Measurements from ENCODE around the gene AGR2.

The AGR2 gene

DNA sequence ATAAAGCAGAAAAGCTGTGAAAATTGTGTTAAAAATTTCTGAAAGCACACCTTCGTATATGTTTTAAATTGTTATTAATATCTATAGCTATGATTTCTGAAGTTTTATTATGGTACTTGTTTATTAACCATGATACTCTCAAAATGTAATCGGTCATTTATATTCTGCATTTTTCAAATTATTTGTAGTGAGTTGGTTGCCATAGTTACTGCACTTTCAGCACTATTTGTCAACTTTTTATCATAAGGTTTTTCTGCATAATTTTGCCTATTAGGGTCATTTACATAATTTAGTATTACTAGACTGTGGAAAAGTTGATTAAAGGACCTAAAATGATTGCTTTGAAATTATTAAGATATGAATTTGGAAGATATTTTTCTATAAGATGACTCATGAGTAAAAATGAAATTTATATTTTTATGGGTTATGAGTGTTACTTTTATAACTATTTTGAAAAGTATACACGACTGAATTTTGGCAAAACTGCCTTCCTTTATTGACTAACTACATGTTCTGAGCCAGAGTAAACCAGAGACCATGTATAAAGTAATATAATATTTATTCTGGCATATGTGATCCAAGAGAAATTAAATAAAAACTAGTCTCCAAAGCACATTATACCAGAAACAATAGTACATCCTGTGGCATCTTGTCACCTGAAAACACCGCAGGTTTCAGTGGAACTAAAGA, 7.9 kb upstream of the AGR2 start:
- DNase-seq (ENCODE audit: low read depth) = no peak

DNA sequence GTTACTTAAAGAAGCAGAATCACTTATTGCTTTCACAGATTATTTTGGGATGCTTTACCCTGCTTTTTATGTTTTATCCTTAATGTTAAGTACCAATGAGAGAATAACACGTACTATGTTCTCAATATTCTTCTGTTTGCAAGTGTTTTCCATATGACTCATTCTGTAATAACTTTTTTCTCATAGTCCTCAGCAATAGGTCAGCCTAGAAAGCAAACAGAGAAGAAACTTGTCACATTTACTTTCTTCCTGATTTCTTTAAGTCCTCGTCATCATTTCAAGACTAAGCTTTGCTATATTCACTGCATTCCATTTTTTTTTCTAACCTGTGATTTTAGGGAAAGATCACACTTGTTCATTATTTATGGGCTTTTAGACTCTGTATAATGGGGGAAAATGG, 6.8 kb upstream of the AGR2 start:
- no peak for DNase-seq (ENCODE audit: low read depth)

DNA sequence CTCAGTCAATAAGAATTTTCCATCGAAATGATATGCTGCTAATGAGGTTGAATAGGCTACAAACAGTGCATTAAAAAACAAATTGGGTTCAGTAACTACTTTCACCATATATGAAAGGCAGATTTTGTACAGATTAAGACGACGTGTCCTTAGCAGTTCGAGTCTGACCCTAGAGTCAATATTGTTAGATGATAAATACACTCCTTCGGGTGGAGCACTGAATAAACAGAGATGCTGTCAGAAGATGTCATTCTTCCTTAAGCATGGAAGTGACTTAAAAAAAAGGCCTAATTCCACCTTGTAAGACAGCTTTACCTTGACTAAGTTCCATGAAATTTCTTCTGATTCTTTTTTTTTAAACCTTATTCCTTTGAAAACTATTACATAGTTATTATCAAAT, 5.8 kb upstream of the AGR2 start:
- DNase-seq (ENCODE audit: low read depth) = no peak

DNA sequence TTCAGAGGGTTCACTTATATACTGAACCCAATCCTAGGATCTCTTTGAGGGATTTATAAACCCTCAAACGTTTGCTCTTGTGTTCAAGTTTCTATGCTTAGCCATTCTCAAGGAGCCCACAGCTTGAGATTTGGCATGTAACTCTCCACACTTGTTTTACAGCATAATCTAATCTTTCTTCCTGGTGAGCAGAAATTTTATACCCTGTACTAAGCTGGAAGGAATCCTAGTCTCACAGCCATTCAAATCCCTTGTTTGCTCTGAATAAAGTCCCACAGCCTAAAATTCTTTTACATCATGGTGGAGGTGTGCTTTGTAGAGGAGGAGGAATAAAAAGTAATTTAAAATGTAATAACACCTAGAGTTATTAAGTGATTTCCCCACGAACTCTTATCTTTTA, 5.3 kb upstream of the AGR2 start:
- DNase-seq (ENCODE audit: low read depth) = no peak

DNA sequence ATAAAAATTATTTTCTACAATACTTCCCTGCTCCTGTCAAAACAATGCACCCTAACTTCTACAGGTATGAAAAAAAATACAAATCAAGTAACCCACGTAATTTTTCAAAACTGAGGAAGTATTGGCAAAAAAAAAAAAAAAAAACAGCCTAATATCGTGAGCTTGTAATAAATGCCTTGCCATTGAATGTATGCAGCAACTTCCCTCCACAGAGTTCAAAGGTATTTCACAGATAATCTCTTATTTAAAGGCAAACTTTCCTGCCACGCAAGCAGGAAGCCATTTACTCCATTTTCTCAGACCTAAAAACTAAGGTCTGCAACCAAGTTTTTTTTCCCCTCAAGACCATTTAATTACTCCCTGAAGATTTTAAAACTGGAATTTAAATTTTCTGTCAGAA, 642 bp upstream of the AGR2 start:
- DNase-seq (ENCODE audit: low read depth) = no peak

DNA sequence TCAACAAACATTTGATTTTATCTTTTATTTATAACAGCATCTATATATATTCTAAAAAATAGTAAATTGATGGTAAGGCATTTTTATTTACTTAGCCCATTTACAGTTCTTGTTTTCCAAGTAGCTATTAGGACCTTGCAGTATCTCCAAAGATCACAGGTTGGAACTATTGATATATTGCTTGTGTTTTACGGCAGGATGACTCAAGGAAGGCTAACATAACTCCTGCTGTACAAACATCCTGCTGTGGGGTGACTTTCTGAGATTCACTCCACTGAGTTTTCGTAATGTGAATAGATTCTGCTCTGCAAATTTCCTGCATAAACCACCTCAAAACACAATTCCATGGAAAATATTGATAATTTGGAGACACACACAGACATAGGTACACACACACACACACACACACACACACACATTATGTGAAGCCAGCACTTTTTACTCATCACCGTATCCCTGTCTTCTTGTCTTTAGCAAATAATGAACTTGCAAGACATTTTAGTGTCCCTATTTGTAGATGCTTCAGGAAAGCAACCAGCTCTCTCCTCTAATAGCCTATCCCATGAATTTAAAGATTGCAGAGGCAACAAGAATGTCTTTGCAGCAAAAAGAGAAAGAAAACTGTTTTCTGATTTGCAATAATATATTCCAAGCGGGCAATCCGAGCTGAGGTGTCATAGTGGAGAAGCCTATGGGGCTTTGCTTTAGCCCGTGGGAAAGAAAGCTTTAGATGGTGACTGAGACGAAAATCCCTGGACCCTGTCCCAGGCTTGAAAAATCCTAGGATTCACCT, 722 bp downstream of the AGR2 start:
- DNase-seq (ENCODE audit: low read depth) = no peak

DNA sequence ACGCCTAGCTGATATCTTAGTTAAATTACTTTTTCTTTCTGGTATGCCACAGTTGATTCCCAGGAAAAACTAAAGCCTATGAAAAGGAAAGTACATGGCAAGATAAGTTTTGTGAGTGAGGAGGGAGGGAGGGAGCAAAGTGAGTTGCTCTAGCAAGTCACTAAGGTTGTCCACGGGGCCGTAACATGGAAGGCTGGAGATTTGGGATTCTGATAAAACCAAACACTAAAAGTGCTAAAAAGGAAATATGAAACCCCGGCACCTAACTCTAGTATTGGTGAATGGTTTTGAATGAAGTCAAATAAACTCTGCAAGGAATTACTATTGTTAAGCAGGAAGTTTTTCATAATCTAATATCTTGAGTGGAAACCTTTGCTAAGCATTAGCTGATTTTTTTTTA, 1.7 kb downstream of the AGR2 start:
- DNase-seq (ENCODE audit: low read depth) = no peak

DNA sequence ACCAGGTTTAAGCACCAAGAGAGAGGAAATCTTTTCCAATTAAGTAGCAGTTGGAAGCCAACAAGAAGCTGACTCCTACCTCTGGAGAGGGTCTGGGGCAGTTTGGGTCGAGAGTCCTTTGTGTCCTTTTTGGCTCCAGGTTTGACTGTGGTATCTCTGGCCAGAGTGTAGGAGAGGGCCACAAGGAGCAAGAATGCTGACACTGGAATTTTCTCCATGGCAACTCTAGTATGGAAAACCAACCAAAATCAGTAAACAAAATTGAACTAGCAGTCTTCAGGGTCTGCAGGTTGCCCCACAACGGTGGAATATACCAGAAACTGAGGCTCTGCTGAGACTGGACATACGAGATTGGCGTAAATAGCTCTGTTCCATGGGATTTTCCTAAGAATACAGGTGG, 3.2 kb downstream of the AGR2 start:
- no peak for DNase-seq (ENCODE audit: low read depth)

DNA sequence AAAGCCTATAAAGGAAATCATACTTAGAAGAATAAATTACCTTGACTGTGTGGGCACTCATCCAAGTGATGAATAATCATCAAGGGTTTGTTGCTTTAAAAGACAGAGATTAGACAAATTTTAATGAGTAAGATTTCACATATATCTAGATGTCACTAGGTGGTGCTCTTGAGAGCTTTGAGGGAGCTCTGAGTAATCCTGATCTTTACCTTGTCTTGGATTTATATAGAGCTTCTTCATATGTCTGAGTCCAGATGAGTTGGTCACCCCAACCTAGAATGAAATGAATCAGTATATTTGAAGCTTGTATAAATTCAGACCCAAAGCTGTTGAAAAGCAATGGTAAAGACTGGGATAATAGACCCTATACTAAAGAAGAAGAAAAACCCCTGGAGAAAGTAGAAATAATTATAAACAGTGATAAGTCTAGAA, 3.7 kb downstream of the AGR2 start:
- DNase-seq (ENCODE audit: low read depth) = no peak

DNA sequence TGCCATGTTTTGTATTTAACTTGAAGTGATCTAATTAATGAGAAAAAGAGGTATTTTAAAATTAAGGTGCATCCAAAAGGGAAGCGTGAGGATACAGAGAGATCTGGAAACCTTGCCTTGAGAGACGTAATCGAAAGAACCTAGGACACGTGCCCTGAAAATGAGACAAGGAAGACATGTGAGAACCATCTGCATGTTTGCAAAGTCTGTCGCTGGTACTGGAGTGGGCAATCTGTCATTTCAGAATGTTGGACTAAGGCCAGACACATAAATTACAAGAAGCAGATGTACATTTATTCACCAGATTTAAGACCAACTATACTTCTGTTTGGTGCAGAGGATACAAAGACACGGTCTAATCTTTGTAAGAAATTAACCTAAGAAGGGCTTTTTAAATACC, 9.2 kb downstream of the AGR2 start:
- DNase-seq (ENCODE audit: low read depth) = no peak

DNA sequence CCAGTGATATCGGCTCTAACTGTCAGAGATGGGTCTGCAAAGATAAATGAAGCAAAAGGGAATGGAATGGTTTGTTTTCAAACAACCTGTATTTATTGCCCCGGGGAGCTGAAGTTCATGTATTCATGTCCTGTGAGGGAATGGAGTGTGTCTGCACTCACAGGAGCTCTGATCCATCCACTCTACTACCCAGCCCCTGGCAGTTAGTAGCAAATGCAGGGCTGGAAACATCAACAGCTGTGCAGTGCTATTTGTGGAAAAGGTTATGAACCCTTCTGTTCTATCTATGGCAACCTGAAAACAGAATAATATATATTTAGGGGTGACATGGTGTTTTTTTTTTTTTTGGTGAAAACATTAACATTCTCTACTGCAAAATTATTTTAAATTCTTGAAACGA, 9.8 kb downstream of the AGR2 start:
- no peak for DNase-seq (ENCODE audit: low read depth)

DNA sequence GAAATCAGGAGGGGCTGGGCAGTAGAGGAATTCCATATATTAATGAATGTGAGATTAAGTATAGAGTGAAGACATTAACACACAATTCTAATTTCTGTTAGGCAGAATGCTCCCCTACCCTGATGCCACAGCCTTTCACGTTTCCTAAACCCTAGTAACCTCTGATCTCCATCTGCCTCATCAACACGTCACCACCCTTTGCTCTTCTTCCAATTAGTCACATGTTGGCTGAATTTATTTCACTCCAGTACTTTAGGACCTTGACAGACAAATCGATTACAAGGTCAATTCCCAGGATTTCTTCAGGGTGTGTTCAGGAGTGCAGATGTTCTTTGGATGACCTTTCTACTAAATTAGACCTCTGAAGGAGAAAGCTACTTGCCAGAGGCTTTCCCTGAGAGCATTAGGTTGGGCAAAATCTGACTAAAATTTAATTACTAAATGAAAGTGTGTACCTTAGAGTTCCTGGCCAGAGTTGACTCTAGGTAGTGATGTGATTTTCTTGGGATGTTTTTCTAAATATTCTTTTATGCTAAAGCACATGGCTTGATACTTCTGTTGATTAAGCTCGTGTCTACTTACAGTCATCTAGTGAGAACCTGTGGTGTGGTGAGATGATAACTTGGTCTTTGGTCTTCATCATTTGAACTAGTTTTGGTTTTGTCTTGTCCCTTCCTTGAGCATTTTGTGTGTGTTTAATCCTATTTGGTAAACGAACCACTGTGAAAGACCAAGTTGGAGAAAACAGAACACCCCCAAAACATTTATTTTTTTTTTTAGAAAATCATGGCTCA, 12.7 kb downstream of the AGR2 start:
- no peak for DNase-seq (ENCODE audit: low read depth)

DNA sequence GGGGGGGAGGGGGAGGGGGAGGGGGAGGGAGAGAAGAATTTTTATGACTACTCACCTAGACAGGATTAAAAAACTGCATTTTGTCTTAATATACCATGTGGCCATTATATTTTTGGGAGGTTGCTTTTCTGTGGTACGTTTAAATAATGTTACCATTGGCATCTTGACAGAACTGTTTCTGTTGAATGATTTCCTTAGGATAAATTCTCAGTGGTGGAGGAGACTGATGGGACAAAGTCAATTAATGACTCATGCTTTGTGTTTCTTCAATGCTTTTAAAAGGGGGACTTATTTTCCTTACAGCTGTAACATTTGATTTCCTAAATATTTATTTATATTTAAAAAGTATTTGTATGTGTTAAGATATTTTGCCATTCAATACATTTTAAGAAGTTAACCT, 13.7 kb downstream of the AGR2 start:
- no peak for DNase-seq (ENCODE audit: low read depth)

DNA sequence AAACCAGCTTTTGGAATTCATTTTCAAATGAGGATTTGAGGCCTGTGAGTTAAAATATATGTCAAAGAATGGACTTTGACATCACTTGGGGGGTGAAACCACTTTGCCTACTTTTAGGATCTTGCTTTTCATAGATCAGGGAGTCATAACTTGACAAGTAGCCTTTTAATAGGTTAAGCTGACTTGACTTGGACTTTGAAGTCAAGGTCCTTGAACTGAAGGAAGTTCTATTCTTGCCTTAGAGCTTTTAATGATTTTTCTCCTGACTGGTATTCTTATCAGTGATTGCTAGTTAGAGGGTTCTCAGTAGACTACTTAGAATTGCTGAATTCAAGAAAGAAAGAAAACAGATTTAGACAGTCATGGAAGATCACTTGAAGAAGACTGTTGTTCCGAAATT, 17.7 kb downstream of the AGR2 start:
- DNase-seq (ENCODE audit: low read depth) = no peak

DNA sequence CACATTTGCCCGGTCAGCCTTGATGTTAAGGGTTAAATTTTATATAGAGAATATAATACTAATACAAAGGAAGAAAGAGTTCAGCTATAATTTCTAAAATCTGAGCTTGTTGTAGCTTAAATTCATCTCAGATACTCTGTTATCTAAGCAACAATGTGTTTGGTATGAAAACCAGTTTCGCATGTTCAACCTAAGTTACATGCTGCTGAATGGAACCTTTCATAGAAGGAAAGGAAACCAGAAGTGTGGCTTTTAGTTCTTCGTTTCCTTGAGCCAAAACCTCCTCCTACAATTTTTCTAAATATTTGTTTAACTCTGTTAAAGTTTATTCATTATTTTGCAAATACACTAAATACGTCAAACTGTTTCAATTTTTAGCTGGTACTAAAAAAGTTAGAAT, 18.5 kb downstream of the AGR2 start:
- DNase-seq (ENCODE audit: low read depth) = no peak

DNA sequence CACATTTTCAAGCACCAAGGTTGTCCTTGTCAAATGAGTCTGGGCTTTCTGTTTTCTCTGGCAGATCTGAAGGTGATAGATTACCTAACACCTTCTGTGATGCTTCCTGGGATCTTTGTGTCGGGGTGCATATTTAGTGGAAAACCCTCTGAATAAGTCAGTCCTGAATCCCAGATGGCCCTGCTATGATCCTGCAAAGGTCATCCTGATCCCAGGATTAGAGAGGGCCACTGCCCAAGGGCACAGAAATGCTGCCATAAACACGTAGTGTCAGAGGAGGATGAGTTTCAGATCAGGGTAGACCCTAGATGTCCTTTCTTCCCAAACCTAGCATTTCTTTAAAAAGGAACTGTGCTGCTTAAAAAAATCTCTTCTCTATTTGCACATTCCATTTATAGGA, 19.0 kb downstream of the AGR2 start:
- DNase-seq (ENCODE audit: low read depth) = no peak

DNA sequence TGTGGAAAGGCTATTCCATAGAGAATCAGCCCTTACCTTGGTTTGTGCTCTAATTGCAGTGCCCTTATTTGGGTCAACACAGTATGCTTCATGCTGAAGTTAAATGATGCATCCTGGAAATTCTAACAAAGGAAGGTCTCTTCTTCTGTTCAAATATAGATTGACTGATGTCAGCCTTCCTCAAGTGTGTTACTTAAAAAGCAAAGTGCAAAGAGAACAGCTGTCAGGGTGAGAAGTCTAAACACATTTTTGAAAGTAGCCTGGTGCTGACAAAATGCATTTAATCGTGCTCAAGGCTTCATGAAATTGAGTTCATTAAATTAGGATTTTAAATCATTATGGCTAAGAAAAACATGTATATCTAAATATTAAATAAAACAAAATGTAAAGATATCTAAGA, 19.5 kb downstream of the AGR2 start:
- DNase-seq (ENCODE audit: low read depth) = no peak

DNA sequence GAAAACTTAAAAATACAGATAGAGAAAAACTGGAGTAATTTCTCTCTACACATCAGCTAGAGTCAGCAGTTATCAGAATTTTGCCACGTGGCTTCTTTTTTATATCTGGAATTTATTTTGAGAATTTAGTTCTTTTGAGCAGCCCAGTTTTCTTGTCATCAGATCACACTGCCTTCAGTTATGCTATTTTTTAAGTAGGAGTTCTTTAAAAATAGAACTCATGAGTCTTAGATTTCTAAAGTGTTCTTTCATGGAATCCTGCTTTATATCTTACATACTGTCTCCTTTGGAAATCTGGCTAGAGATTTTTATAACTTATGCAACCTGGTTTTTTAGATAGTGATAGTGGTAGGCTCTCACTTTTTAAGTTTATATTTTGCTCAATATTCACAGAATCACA, 24.2 kb downstream of the AGR2 start:
- DNase-seq (ENCODE audit: low read depth) = no peak

DNA sequence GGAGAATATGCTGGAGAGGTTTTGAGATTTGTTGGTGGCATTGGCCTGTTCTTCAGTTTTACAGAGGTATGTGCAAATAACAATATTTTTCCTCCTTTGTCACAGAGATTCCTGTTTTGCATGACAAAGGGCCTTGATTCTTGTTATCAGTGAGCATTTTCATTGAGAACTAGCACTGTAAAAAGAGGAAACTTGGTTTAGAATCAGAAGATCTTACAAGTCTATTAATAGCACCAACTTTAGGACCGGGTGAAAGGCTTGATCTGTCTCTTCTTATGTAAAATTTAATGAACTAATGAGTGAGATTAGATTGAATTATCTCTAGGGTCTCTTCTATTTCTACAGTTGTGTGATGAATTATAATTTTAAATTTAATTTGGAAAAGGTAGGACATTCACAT, 25.7 kb downstream of the AGR2 start:
- DNase-seq (ENCODE audit: low read depth) = no peak

DNA sequence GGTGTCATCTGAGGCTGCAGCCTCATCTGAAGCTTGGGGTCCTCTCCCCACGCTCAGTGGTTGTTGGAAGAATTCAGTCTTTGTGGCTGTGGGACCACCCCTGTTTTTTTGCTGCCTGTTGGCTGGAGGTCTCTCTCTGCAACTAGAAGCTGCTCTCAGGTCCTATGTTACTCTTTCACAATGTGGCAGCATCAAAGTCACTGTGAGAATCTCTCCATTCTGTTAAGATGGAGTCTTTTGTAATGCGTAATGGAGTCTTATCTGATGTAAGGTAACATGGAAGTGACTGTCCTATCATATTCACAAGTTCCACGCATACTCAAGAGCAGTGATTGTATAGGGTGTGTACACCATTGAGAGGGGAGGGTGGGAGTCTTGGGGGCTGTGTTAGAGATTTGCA, 26.3 kb downstream of the AGR2 start:
- DNase-seq (ENCODE audit: low read depth) = no peak

DNA sequence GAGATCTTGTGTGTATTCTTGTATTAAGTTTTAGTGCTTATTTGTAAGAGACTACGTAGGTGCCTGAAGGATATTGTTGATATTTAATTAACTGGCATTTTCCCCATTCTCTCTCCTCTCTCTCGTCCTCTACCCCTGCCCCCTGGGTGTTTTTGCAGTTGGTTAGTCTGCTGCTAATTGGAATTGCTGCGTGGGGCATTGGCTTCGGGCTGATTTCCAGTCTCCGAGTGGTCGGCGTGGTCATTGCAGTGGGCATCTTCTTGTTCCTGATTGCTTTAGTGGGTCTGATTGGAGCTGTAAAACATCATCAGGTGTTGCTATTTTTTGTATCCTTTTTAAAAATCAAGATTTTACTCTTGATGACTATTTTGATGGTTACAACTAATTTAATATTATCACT, 28.7 kb downstream of the AGR2 start:
- no peak for DNase-seq (ENCODE audit: low read depth)

DNA sequence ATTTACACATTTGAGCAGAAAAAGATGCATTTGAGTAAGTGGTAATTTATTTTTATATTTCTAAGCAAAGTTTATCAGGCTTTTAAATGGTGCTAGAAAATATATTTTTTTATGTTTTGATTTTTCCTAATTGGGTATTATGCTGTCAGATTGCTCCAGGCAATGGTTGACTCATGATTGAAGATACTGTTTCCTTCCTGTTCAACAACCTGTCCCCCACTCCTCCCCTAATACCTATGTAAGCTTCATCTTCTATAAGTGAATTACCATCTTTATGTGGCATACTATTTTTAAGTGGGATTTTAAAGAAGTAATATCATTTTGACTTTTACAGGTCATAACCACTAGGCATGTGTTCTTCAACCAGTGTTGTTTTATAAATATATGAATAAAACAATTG, 29.8 kb downstream of the AGR2 start:
- DNase-seq (ENCODE audit: low read depth) = no peak

DNA sequence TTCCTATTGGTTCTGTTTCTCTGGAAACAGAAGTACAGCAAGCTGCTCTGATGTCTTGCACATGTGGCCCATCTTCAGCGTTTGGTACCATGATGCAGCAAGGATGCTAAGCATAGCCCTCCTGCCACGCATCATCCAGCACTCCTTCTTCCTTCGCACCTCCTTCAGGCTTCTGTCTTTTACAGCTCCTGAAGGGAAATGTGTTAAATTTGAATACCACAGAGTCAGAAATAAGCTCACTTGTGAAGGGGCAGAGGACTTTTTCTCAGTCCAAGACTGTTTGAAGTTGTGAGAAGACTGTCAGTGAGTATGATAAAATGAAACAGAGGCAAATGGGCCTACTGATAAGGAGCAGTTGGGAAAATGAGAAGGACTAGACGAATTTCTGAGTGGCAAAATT, 30.5 kb downstream of the AGR2 start:
- no peak for DNase-seq (ENCODE audit: low read depth)
